EH (cell line): ENCODE measurements around the gene CENPE.

Experiments used
- DNase-seq: peaks from one replicate; pipeline ENCODE4 v3.0.0-alpha.2; 2015; ENCODE audit warnings: low read depth

Gene CENPE

DNA sequence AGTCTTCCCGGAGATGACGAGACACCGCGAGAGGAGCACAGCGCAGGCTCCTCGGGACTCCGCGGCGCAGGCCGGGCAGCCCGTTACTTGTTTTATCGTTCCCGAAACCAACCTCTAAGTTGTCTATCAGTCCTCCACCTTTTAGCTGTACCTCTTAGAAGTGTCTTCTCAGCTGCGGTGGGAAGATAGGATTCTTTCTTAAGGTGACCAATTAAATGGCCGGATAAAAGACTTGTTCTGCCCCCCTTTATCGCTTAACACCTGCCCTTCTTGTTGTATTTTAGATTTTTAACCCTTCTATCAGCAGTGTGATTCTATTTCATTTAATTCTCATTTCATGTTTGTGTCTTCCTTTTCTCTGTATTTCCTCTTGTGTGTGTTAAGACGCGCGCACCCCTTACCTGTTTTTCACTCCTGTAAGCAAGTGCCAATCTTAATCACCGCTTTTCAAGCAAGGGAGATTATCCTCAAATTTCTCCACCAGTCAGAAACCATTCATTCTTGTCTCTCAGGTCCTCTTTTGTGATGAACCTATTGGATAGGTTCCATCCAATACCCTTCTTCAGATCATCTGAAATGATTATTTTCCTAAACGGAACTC, 121.3 kb downstream of the CENPE start, which contains the start of gene SLC9B2:
Gene SLC9B2 (minus strand): TSS at position 15 of the 601 bp plus-strand sequence. CDS start 9,211 bp downstream, outside the sequence.
- peak; percentile 9 for DNase-seq

DNA sequence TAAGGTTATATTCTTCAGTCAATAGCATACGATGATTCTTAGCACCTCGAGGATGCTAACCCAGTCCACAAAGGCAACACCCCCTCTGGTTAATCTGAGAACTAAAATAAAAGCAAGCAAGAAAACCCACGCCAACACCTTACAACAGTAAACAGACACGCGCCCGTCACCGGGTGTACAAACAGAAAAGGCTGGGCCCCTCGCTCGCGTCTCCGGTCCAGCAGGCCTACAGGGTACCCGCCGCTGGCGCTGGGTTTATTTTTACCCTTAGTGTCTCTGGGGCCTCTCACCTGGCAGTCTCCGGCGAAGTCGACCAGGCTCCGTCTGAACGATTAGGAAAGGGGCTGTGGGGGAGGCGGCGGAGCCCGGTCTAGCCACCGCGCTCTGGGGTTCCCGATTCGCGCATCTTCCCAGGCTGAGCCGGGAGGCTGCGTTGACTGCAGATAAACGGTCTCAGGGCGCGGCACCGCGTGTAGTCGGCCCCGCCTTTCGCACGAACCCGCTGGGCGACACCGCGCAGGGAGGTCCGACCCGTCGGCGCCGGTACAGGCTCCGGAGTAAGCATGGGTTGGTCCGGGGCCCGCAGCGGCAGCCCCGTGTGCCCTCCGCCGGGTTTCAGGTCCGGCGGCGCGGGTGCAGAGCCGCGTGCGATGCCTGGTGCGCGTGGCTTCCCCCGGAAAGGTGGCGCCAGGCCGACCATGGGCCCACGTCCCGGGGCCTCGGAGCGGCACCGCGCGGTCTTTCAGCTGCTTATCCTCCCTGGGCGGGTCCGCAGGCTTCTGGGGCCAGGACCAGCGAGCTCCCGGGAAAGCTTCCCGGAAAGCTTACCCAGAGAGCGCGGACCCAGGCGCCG, 122.0 kb downstream of the CENPE start:
- DNase-seq: peak; percentile 76

DNA sequence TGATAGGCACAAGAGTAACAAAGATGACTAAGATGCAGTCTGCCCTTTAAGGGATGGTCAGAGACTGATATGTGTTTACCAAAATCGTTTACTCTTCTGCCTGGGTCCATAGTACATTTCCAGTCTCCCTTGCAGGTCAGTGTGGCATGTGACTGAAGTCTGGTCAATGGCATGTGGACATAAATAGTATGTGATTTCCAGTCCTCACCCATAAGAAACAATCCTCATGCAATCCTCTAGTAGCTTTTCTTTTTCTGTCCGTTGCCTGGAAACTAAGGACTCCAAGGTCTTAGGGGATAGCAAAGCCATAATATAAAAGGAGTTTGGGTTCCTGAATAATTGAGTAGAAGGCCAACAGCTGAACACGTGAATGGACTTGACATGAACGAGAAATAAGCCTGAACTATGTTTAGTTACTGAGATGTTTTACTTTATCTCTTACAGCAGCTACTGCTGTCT, 122.7 kb downstream of the CENPE start:
- DNase-seq: peak; percentile 38

DNA sequence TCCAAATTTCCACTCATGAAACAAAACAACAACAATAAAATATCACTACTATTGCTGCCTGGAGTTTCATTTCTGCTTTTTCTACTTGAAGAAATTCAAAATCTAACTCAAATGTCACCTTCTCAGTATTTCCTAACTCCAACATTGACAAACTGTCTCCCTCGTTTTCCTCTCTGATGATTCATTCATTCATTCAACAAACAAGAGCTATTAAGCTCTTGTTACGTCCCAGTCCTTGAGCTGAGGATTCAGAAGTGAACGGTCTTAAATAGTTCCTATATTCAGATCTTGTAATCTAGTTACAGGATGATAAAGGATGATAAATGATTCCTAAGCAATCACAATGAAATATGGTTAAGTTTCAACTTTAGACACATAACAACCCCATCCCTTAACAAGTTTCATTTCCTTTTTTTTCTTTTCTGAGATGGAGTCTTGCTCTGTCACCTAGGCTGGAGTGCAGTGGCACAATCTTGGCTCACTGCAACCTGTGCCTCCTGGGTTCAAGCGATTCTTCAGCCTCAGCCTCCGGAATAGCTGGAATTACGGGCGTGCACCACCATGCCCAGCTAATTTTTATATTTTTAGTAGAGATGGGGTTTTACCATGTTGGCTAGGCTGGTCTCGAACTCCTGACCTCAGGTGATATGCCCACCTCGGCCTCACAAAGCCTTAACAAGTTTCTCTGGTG, 123.3 kb downstream of the CENPE start:
- peak; percentile 5 for DNase-seq

DNA sequence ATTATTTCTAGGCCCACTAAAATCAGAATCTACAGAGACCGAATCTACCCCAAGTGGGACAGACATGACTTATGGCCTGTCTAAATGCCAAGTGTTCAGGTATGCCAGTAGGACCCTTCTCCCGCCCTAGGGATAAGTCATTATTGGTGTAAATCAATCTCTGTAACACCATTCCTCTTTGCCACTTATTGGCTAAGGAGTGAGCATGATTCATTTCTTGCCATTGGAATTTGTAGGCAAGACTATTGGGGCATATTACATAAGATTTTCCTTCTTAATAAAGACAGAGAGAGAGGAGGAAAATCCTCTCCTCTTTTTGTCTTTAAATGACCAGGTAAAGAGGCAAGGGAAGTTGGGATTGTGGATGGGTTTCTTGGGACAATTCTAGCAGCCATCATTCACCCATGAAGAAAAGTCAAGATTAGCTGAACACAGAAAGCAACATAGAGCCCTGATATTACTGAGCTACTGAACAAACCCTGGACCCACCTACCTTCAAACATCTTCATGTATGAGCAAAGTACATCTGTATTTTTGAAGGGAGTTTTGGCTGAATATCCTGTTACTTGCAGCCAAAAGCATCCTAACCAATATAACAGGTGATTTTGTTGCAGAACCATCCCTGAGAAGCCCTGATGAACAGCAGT, 124.2 kb downstream of the CENPE start:
- peak; percentile 12 for DNase-seq

DNA sequence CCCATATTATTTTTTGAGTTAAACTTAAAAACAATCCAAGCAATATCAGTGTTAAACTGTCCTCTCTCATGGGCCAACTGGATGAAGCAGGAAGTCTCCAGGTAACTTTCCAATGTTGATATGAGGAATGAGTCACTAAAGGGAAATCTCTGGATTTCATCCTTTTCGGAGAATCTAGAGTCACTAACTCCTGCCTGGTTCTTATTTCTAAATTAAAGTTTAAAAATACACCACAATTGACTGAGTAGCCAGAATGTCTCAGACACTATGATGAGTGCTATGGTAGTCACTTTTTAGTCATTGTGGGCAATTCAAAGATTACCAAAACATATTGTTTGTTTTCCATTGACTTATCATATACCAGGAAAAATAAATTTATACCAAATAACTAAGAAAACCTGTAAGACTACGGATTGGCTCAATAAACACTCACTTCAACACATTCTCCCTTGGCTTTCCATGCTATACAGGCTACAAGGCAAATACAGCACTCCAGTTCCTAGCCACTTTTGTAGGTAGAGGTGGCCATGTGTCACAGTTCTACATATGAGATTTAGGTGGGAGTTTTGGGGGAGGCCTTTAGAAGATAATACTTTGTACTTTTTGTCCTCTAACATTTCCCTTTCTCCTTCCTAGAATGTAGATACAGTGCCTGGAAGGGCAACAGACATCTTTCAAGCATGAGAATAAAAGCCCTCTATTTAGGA, 130.1 kb downstream of the CENPE start:
- DNase-seq: peak; percentile 10

DNA sequence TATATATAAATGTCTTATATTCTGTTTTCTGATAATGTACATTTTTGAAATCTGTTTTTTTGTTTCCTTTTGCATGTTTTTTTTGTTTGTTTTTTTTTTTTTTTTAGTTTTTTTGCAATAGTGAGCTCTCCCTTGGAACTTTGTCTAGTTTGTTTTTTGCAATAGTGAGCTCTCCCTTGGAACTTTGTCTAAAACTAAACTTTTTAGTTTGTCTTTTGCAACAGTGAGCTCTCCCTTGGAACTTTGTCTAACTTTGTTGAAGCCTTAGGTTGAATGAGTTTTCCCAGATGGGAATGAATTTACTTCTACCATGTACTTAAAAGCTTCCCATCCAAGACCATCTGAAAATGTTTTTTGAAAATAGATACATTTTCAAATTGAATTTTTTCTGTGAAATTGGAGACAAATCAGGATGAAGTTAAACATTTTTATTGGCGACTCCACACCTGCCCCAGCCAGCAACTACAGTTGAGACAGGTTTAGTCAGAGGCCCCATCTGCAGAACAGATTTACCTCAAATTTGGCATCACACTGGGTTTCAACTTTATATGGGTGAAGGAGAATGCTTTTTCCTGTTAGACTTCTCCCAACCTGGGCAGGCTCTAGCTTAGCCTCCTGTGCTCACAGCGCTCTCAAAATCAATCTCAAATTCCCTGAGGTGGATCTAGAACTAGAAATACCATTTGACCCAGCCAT, 137.5 kb downstream of the CENPE start:
- no peak for DNase-seq
